Measurements from ENCODE around the gene ASAP2.
"Not testable (repeated sequence)": the region's sequence is repeated elsewhere in the genome, so short reads cannot be mapped to it uniquely, and the experiment has no call there.

Gene ASAP2

GRCh38 chr2:9212661-9213411 is 6.2 kb downstream of the ASAP2 start:
- H3K4me3 ChIP-seq: no peak overlapping the region
- no peak for DNase-seq (ENCODE audit: low read depth, low spot score)

GRCh38 chr2:9213477-9214051 is 7.0 kb downstream of the ASAP2 start:
- H3K27ac ChIP-seq: no peak overlapping the region
- TF ChIP-seq FOXP2 (optimal IDR thresholded peaks at IDR 0.05; ENCODE audit: control extremely low read depth, extremely low read length, insufficient read depth): no peak
- no peak for TF ChIP-seq EZH2 (IDR thresholded peaks at IDR 0.05)
- TF ChIP-seq POLR2AphosphoS5 (IDR thresholded peaks at IDR 0.05; ENCODE audit: borderline replicate concordance, low read depth, low read length): no peak
- no peak for DNase-seq (ENCODE audit: low read depth, low spot score)
- H3K9me3 ChIP-seq (ENCODE audit: low read depth, low read length): no peaks in the 10 kb centered on the region
- no peak overlapping the region for H3K4me3 ChIP-seq
- no peak overlapping the region for H3K9ac ChIP-seq (ENCODE audit: insufficient read length)
- no peaks in the 10 kb centered on the region for H3K36me3 ChIP-seq (ENCODE audit: insufficient read depth, low read length)

More at GRCh38 chr2:9212661-9213411, 6.2 kb downstream of the ASAP2 start:
- Histone ChIP-seq H3K9me3 (ENCODE audit: low read depth, low read length) (no peaks in the 10 kb centered on the region), H3K9ac (ENCODE audit: insufficient read length) (no peak overlapping the region), H3K27ac (no peak overlapping the region), H3K36me3 (ENCODE audit: insufficient read depth, low read length) (no peaks in the 10 kb centered on the region)
- no peak for TF ChIP-seq FOXP2 (optimal IDR thresholded peaks at IDR 0.05; ENCODE audit: control extremely low read depth, extremely low read length, insufficient read depth)
- no peak for TF ChIP-seq EZH2 (IDR thresholded peaks at IDR 0.05)
- TF ChIP-seq POLR2AphosphoS5 (IDR thresholded peaks at IDR 0.05; ENCODE audit: borderline replicate concordance, low read depth, low read length): no peak

GRCh38 chr2:9214873-9215272 is 8.3 kb downstream of the ASAP2 start:
- Histone ChIP-seq H3K9me3 (ENCODE audit: low read depth, low read length) (no peaks in the 10 kb centered on the region), H3K27ac (no peak overlapping the region), H3K36me3 (ENCODE audit: insufficient read depth, low read length) (peaks cover 2% of the 10 kb centered on the region; the same call in 1 of the 2 replicates), H3K9ac (ENCODE audit: insufficient read length) (no peak overlapping the region), H3K4me3 (no peak overlapping the region)
- no peak for TF ChIP-seq POLR2AphosphoS5 (IDR thresholded peaks at IDR 0.05; ENCODE audit: borderline replicate concordance, low read depth, low read length)
- no peak for TF ChIP-seq EZH2 (IDR thresholded peaks at IDR 0.05)
- no peak for TF ChIP-seq FOXP2 (optimal IDR thresholded peaks at IDR 0.05; ENCODE audit: control extremely low read depth, extremely low read length, insufficient read depth)
- DNase-seq (ENCODE audit: low read depth, low spot score): no peak

- Histone ChIP-seq H3K27ac (no peak overlapping the region), H3K9ac (ENCODE audit: insufficient read length) (no peak overlapping the region), H3K4me3 (no peak overlapping the region), H3K9me3 (ENCODE audit: low read depth, low read length) (no peaks in the 10 kb centered on the region), H3K36me3 (ENCODE audit: insufficient read depth, low read length) (peaks cover 4% of the 10 kb centered on the region; the same call in 1 of the 2 replicates)
- no peak for DNase-seq (ENCODE audit: low read depth, low spot score)
- TF ChIP-seq POLR2AphosphoS5 (IDR thresholded peaks at IDR 0.05; ENCODE audit: borderline replicate concordance, low read depth, low read length) (no peak), EZH2 (IDR thresholded peaks at IDR 0.05) (no peak), FOXP2 (optimal IDR thresholded peaks at IDR 0.05; ENCODE audit: control extremely low read depth, extremely low read length, insufficient read depth) (no peak)
These were observed 9.1 kb downstream of the ASAP2 start for GRCh38 chr2:9215680-9216079.

GRCh38 chr2:9216143-9216542 is 9.5 kb downstream of the ASAP2 start:
- not testable (repeated sequence) for DNase-seq (ENCODE audit: low read depth, low spot score); H3K9ac ChIP-seq (ENCODE audit: insufficient read length); H3K36me3 ChIP-seq (ENCODE audit: insufficient read depth, low read length); H3K9me3 ChIP-seq (ENCODE audit: low read depth, low read length); H3K27ac ChIP-seq; H3K4me3 ChIP-seq

- no peak for TF ChIP-seq EZH2 (IDR thresholded peaks at IDR 0.05)
- no peak for TF ChIP-seq FOXP2 (optimal IDR thresholded peaks at IDR 0.05; ENCODE audit: control extremely low read depth, extremely low read length, insufficient read depth)
- TF ChIP-seq POLR2AphosphoS5 (IDR thresholded peaks at IDR 0.05; ENCODE audit: borderline replicate concordance, low read depth, low read length): no peak
- Histone ChIP-seq H3K9me3 (ENCODE audit: low read depth, low read length) (no peaks in the 10 kb centered on the region), H3K9ac (ENCODE audit: insufficient read length) (no peak overlapping the region), H3K36me3 (ENCODE audit: insufficient read depth, low read length) (peaks cover 4% of the 10 kb centered on the region; the same call in 1 of the 2 replicates), H3K4me3 (no peak overlapping the region), H3K27ac (no peak overlapping the region)
- no peak for DNase-seq (ENCODE audit: low read depth, low spot score)
These were observed 11.5 kb downstream of the ASAP2 start for GRCh38 chr2:9217838-9218770.

- no peak overlapping the region for H3K9ac ChIP-seq (ENCODE audit: insufficient read length)
- H3K9me3 ChIP-seq (ENCODE audit: low read depth, low read length): no peaks in the 10 kb centered on the region
- peaks cover 4% of the 10 kb centered on the region; the same call in 1 of the 2 replicates for H3K36me3 ChIP-seq (ENCODE audit: insufficient read depth, low read length)
- no peak for DNase-seq (ENCODE audit: low read depth, low spot score)
- no peak for TF ChIP-seq POLR2AphosphoS5 (IDR thresholded peaks at IDR 0.05; ENCODE audit: borderline replicate concordance, low read depth, low read length)
- TF ChIP-seq EZH2 (IDR thresholded peaks at IDR 0.05): no peak
- no peak for TF ChIP-seq FOXP2 (optimal IDR thresholded peaks at IDR 0.05; ENCODE audit: control extremely low read depth, extremely low read length, insufficient read depth)
- H3K4me3 ChIP-seq: no peak overlapping the region
- no peak overlapping the region for H3K27ac ChIP-seq
These were observed 12.4 kb downstream of the ASAP2 start for GRCh38 chr2:9219027-9219445.

- no peaks in the 10 kb centered on the region for H3K9me3 ChIP-seq (ENCODE audit: low read depth, low read length)
- H3K27ac ChIP-seq: no peak overlapping the region
- H3K36me3 ChIP-seq (ENCODE audit: insufficient read depth, low read length): peaks cover 4% of the 10 kb centered on the region; the same call in 1 of the 2 replicates
- H3K9ac ChIP-seq (ENCODE audit: insufficient read length): no peak overlapping the region
- DNase-seq (ENCODE audit: low read depth, low spot score): no peak
- TF ChIP-seq EZH2 (IDR thresholded peaks at IDR 0.05) (no peak), POLR2AphosphoS5 (IDR thresholded peaks at IDR 0.05; ENCODE audit: borderline replicate concordance, low read depth, low read length) (no peak), FOXP2 (optimal IDR thresholded peaks at IDR 0.05; ENCODE audit: control extremely low read depth, extremely low read length, insufficient read depth) (no peak)
- H3K4me3 ChIP-seq: no peak overlapping the region
These were observed 13.6 kb downstream of the ASAP2 start for GRCh38 chr2:9220201-9220600.

Measured in SK-N-MC (cell line).